Superior temporal gyrus (tissue), 1 donor: ENCODE data around the gene LENG1.

ENCODE experiments used
- DNase-seq: peaks from one replicate; pipeline ENCODE4 v3.0.0-alpha.2; 2016; ENCODE audit errors: extremely low spot score

The LENG1 gene

GRCh38 chr19:54109651-54110050 lies 49.9 kb downstream of the LENG1 start:
- DNase-seq = no peak

- no peak for DNase-seq
Measured at GRCh38 chr19:54108496-54108895, 51.0 kb downstream of the LENG1 start.

GRCh38 chr19:54107876-54108490 lies 51.5 kb downstream of the LENG1 start:
- no peak for DNase-seq

DNA sequence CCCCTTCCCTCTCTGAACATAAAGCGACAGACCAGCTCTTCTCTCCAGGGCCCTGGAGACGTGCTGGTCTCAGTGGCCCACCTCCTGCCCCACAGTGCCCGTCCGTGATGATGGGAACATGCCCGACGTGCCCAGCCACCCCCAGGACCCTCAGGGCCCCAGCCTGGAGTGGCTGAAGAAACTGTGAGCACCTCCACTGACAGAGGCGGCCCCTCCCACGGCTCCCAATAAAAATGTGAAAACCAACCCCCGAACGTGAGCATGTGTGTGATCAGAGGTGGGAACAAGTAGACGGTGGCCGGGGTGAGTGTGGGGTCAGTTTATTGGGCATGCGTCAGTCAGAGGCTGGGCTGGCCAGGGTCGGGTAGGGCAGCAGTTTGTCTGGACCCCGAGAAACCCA lies 52.8 kb downstream of the LENG1 start:
- DNase-seq = no peak

DNA sequence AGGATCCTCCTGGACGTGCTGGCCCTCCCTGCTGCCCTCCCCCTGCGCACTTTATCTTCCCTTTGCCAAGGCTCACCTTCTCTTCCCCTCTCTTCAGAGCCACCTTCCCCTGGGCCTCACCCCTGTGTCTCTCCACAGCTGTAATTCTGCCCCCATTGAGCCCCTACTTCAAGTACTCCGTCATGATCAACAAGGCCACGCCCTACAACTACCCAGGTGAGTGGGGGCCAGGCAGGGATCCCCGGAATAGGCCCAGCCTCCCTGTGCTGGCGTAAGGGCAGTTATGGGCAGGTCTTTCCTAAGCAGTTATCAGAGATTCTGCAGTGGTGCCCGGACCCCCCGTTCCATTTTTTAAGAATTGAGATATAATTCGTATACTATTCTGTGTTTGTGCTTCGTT lies 53.7 kb downstream of the LENG1 start:
- DNase-seq = no peak
